Activated CD4-positive, alpha-beta T cell treated with anti-CD3 and anti-CD28 coated beads for 36 hours (primary cell): ENCODE measurements around the gene CLOCK. TPM values are rescaled to one million over a fixed set of nuclear protein-coding genes. Genes with fewer than 3 reads are reported as not detected.

Experiments
- ATAC-seq: fragments of 200-7000 bp; cut with Tn5 transposase; one replicate; pipeline ENCODE4 v1.10.0; 2021; ENCODE audit warnings: mild to moderate bottlenecking, moderate library complexity
- CTCF ChIA-PET: fragments of 350-600 bp; sonication (Branson Sonifier 250); formaldehyde crosslinking; loops from one replicate; lab custom pipeline; 2021; ENCODE audit warnings: antibody characterized with exemption; lab: Charles Lee
- POLR2A ChIA-PET: fragments of 350-600 bp; sonication (Branson Sonifier 250); formaldehyde crosslinking; loops from one replicate; lab custom pipeline; 2021; ENCODE audit warnings: antibody characterized with exemption, inconsistent platforms; lab: Charles Lee
- DNase-seq: peaks from one replicate; pipeline ENCODE4 v3.0.0-alpha.2; 2020
- H3K27ac Mint-ChIP-seq: one replicate; pipeline ENCODE4 v1.8.0; 2021; ENCODE audit warnings: mixed read lengths
- H3K27me3 Mint-ChIP-seq: one replicate; pipeline ENCODE4 v1.8.0; 2021; ENCODE audit warnings: mixed read lengths
- H3K36me3 Mint-ChIP-seq: one replicate; pipeline ENCODE4 v1.8.0; 2021; ENCODE audit warnings: low read depth, mixed read lengths
- H3K4me1 Mint-ChIP-seq: one replicate; pipeline ENCODE4 v1.8.0; 2021; ENCODE audit warnings: mixed read lengths
- H3K4me3 Mint-ChIP-seq: one replicate; pipeline ENCODE4 v1.8.0; 2021; ENCODE audit warnings: mild to moderate bottlenecking, moderate library complexity, mixed read lengths
- H3K9me3 Mint-ChIP-seq: one replicate; pipeline ENCODE4 v1.8.0; 2021; ENCODE audit warnings: low read depth, mixed read lengths
- intact Hi-C, 2 experiments: fragments of 100-400 bp; cut with DNase I in 1 of 2; cut with micrococcal nuclease in 1 of 2; formaldehyde crosslinking; loops; one replicate each; pipeline versions ENCODE4 v1.14.2 to v1.15.1; 2022 to 2024; cut with DNase I, micrococcal nuclease
- total RNA-seq, 2 experiments: library from RNA; stranded (reverse); gene quantifications; one replicate each; pipeline ENCODE4 v1.2.3, GENCODE V29; 2021

The CLOCK gene
- total RNA-seq, 2 experiments from 2014 or later = 10.4 to 13.3 TPM

DNA sequence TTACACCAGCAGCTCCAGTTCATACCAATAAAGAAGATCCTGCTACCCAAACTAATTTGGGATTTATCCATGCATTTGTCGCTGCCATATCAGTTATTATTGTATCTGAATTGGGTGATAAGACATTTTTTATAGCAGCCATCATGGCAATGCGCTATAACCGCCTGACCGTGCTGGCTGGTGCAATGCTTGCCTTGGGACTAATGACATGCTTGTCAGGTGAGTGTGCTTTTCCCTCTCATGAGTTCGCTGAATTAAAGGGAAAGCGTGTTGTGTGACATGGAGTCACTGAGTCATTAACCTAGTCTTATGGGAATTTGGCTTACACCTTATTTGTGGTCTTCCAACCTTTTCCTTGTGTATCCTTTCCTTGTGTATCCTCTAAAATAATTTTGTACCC lies 135.1 kb downstream of the CLOCK start:
- CTCF ChIA-PET = interaction anchor here (0.8 to 1.8 kb wide), 4 partner anchors 13 to 35 kb away, joined by 3 to 7 read pairs (median 4); partner anchors contain the start of gene TMEM165
- Mint-ChIP-seq H3K27me3 (no peaks in the 10 kb centered on the region), H3K9me3 (no peaks in the 10 kb centered on the region), H3K4me3 (no peak overlapping the region), H3K27ac (no peak overlapping the region), H3K4me1 (peaks cover 13% of the 10 kb centered on the region), H3K36me3 (peaks cover 19% of the 10 kb centered on the region)
- DNase-seq (no peak), ATAC-seq (no peak)
- POLR2A ChIA-PET = no interaction called here
- intact Hi-C loops = no loop called here

DNA sequence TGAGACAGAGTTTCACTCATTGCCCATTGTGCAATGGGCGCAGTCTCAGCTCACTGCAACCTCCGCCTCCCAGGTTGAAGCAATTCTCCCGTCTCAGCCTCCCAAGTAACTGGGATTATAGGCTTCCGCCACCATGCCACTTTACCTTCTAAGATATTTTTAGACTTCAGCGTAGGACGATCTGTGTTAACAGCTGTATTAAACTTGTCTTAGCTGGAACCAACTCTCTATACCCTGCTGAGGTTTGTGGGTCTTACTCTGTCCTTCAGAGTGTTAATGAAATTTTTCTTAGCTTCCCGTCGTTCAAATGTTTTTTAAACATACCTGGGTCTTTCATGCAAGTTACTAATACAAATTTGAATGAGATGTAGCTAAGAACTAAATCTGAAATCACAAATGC lies 136.3 kb downstream of the CLOCK start:
- intact Hi-C loops = no loop called here
- DNase-seq (no peak), ATAC-seq (no peak)
- Mint-ChIP-seq H3K4me3 (no peak overlapping the region), H3K9me3 (no peaks in the 10 kb centered on the region), H3K36me3 (peaks cover 25% of the 10 kb centered on the region), H3K27ac (no peak overlapping the region), H3K4me1 (peaks cover 22% of the 10 kb centered on the region), H3K27me3 (no peaks in the 10 kb centered on the region)
- ChIA-PET CTCF (interaction anchor here (0.6 to 1.8 kb wide), 5 partner anchors 11 to 1926 kb away, joined by 3 to 7 read pairs (median 4); partner anchors contain the start of gene TMEM165), POLR2A (no interaction called here)

DNA sequence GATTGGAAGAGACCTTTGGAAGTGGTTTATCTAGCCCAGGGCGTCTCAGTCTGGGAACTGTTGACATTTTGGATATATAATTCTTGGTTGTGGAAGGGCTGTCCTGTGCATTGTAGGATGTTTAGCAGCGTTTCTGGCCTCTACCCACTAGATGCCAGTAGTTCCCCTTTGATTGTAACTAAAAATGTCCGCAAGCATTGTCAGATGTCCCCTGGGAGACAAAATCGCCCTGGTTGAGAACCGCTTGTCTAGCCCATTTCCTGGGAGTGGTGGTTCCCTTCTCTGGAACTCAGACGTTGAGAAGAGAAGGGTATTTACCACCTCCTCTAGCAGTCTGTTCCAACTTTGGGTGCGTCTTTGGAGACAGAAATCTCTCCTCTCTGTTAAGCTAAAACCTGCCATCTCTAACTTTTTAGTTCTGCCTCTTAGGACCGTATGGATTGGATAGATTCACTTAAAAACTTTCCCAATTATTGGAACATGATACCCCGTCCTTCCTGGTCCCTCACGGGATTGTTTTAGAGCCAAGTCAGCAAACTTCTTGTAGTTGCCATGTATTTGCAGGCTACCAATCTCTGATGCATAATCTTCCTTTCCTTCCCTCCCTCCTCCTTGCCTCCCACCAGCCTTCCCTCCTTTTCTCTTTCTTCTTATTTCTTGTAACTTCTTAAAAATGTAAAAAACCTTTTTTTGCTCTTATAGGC lies 137.1 kb downstream of the CLOCK start:
- Mint-ChIP-seq H3K36me3 (peaks cover 29% of the 10 kb centered on the region), H3K9me3 (no peaks in the 10 kb centered on the region), H3K27ac (no peak overlapping the region)

GRCh38 chr4:55407764-55408163 lies 138.9 kb downstream of the CLOCK start:
- H3K4me3 Mint-ChIP-seq = no peak overlapping the region
- H3K9me3 Mint-ChIP-seq = no peaks in the 10 kb centered on the region
- CTCF ChIA-PET = interaction anchor here (0.7 to 2.2 kb wide), 2 partner anchors 10 to 13 kb away, joined by 3 to 8 read pairs; partner anchors contain the start of gene TMEM165
- peaks cover 42% of the 10 kb centered on the region for H3K36me3 Mint-ChIP-seq
- peaks cover 35% of the 10 kb centered on the region for H3K4me1 Mint-ChIP-seq
- no peak overlapping the region for H3K27ac Mint-ChIP-seq
- POLR2A ChIA-PET = no interaction called here
- H3K27me3 Mint-ChIP-seq = no peaks in the 10 kb centered on the region
- intact Hi-C loops = no loop called here
- no peak for ATAC-seq
- no peak for DNase-seq

More for the DNA sequence above, 137.1 kb downstream of the CLOCK start:
- DNase-seq (no peak), ATAC-seq (no peak)
- Mint-ChIP-seq H3K4me3 (no peak overlapping the region), H3K27me3 (no peaks in the 10 kb centered on the region), H3K4me1 (peaks cover 26% of the 10 kb centered on the region)
- ChIA-PET POLR2A (no interaction called here), CTCF (interaction anchor here (0.9 to 2.2 kb wide), 7 partner anchors 8 to 64 kb away, joined by 3 to 8 read pairs (median 5); partner anchors contain the start of gene TMEM165)
- intact Hi-C loops = no loop called here

- no peaks in the 10 kb centered on the region for H3K9me3 Mint-ChIP-seq
- ATAC-seq (no peak), DNase-seq (no peak)
- no peak overlapping the region for H3K27ac Mint-ChIP-seq
- intact Hi-C loops = no loop called here
- H3K36me3 Mint-ChIP-seq = peaks cover 42% of the 10 kb centered on the region
- H3K27me3 Mint-ChIP-seq = no peaks in the 10 kb centered on the region
- H3K4me1 Mint-ChIP-seq = peaks cover 35% of the 10 kb centered on the region
- CTCF ChIA-PET = no interaction called here
- H3K4me3 Mint-ChIP-seq = no peak overlapping the region
- POLR2A ChIA-PET = no interaction called here
Measured at GRCh38 chr4:55407119-55407518, 139.6 kb downstream of the CLOCK start.

DNA sequence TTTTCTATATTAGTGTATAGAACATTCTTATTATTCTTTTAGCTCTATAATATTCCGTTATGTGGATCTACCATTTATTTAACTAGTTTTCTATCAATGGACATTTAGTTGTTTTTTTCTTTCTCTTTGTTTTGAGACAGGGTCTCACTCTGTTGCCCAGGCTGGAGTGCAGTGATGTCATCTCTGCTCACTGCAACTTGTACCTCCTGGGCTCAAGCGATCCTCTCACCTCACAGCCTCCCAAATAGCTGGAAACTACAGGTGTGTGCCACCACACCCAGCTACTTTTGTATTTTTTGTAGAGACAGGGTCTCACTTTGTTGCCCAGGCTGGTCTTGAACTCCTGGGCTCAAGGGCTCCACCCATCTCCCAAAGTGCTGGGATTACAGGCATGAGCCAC lies 140.2 kb downstream of the CLOCK start:
- POLR2A ChIA-PET = no interaction called here
- Mint-ChIP-seq H3K4me3 (no peak overlapping the region), H3K36me3 (peaks cover 42% of the 10 kb centered on the region), H3K4me1 (peaks cover 35% of the 10 kb centered on the region), H3K9me3 (no peaks in the 10 kb centered on the region), H3K27ac (no peak overlapping the region), H3K27me3 (no peaks in the 10 kb centered on the region)
- no peak for DNase-seq
- no peak for ATAC-seq
- CTCF ChIA-PET = no interaction called here
- intact Hi-C loops = no loop called here

DNA sequence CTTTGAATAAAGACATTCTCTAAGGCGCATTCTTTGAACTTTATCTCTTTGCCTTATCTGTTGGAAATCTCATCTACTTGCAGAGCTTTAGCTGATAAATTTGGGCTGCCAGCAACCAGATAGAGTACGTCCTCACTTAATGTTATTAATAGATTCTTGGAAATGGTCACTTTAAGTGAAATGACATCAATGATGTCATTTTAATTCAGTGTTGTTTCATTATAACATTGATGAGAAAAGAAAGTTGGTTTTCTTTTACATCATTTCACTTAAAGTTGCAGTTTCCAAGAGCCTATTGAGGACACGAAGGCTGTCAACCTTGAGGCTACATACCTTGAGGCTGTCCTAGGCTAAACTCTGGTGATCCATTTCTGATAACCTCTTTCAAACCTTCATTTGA lies 141.6 kb downstream of the CLOCK start:
- H3K27ac Mint-ChIP-seq = peak overlapping the region; percentile 16
- H3K9me3 Mint-ChIP-seq = no peaks in the 10 kb centered on the region
- intact Hi-C loops = no loop called here
- ChIA-PET POLR2A (no interaction called here), CTCF (interaction anchor here (0.6 kb wide), 1 partner anchor 631 kb away, joined by 4 read pairs; no protein-coding TSS in a partner anchor)
- no peak for DNase-seq
- H3K36me3 Mint-ChIP-seq = peaks cover 50% of the 10 kb centered on the region
- H3K27me3 Mint-ChIP-seq = no peaks in the 10 kb centered on the region
- no peak for ATAC-seq
- H3K4me1 Mint-ChIP-seq = peaks cover 34% of the 10 kb centered on the region
- no peak overlapping the region for H3K4me3 Mint-ChIP-seq

DNA sequence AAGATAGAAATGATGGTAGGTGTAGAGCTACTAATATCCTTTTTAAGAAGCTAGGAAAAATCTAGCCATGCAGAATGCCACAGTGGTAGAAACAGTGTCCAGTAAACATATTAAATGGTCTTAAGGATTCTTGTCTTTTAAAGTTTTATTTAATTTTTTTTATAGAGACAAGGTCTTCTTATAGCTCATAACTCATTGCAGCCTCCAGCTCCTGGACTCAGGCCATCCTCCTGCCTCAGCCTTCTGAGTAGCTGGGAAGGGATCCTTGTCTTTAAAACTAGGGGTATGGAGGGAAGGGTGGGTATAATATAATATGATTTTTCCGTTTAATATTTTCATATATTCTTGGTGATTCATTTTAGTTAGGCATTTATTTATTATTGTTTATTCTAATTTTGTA lies 147.1 kb downstream of the CLOCK start:
- ATAC-seq (no peak), DNase-seq (no peak)
- Mint-ChIP-seq H3K36me3 (peaks cover 46% of the 10 kb centered on the region), H3K27ac (no peak overlapping the region), H3K27me3 (no peaks in the 10 kb centered on the region), H3K4me1 (peaks cover 38% of the 10 kb centered on the region), H3K9me3 (no peaks in the 10 kb centered on the region), H3K4me3 (peak overlapping the region; percentile 89)
- CTCF ChIA-PET = interaction anchor here (1.5 to 1.7 kb wide), 3 partner anchors 17 to 55 kb away, joined by 3 to 7 read pairs (median 4); partner anchors contain the start of gene SRD5A3
- POLR2A ChIA-PET = no interaction called here
- intact Hi-C loops = loop anchor here (5.0 kb wide), 2 partner anchors 33 to 468 kb away; no protein-coding TSS in a partner anchor

DNA sequence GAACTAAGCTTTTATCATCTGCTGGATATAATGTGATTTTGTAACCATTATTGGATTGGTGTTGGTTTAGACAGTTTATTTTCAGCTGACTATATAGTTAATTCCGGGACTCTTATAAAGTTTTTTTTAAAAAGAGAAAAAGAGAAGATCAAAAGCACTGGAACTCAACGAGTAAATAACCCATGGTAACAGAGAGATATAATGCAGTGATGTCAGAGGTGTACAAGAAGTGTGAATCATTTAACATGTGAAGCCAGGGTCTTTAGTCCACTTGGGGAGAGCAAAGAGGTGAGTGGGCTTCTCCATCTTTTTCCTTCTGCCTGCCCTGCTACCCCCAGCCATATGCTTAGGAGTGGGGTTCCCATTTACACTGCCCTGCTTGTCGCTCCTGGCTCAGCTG lies 147.7 kb downstream of the CLOCK start:
- DNase-seq (no peak), ATAC-seq (no peak)
- H3K27me3 Mint-ChIP-seq = no peaks in the 10 kb centered on the region
- intact Hi-C loops = loop anchor here (5.0 kb wide), 2 partner anchors 33 to 468 kb away; no protein-coding TSS in a partner anchor
- POLR2A ChIA-PET = no interaction called here
- H3K4me3 Mint-ChIP-seq = peak overlapping the region; percentile 89
- H3K36me3 Mint-ChIP-seq = peaks cover 43% of the 10 kb centered on the region
- CTCF ChIA-PET = interaction anchor here (0.7 to 1.7 kb wide), 6 partner anchors 10 to 671 kb away, joined by 3 to 7 read pairs (median 4); partner anchors contain the start of gene SRD5A3
- H3K4me1 Mint-ChIP-seq = peaks cover 37% of the 10 kb centered on the region
- H3K9me3 Mint-ChIP-seq = no peaks in the 10 kb centered on the region
- H3K27ac Mint-ChIP-seq = no peak overlapping the region

DNA sequence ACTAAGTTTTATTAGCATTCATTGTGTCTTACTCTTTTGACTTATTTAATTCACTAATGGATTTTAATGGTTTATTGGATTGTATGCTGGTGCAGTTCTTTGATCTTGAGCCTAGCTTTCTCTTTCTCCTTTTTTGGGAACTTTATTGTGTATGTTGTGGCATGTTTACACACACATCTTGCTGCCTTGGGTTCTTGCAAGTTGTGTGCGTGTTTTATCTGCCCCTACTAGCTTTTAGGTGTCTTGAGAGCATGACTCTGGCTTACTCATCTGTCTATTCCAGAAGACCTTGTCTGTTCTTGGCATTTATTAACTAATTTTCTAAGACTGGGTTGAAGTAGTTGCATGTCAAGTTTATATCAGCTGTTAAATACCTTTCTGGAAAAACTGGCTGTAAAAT lies 148.2 kb downstream of the CLOCK start:
- CTCF ChIA-PET = interaction anchor here (0.7 to 1.7 kb wide), 5 partner anchors 11 to 670 kb away, joined by 4 to 7 read pairs (median 5); partner anchors contain the start of gene SRD5A3
- ATAC-seq (no peak), DNase-seq (no peak)
- Mint-ChIP-seq H3K4me3 (peak overlapping the region; percentile 89), H3K27ac (no peak overlapping the region), H3K36me3 (peaks cover 38% of the 10 kb centered on the region), H3K9me3 (no peaks in the 10 kb centered on the region), H3K27me3 (no peaks in the 10 kb centered on the region), H3K4me1 (peaks cover 33% of the 10 kb centered on the region)
- POLR2A ChIA-PET = no interaction called here
- intact Hi-C loops = loop anchor here (5.0 kb wide), 2 partner anchors 34 to 469 kb away; no protein-coding TSS in a partner anchor

- Mint-ChIP-seq H3K4me1 (peaks cover 30% of the 10 kb centered on the region), H3K4me3 (peak overlapping the region; percentile 89), H3K9me3 (no peaks in the 10 kb centered on the region), H3K27me3 (no peaks in the 10 kb centered on the region), H3K27ac (peak overlapping the region; percentile 81), H3K36me3 (peaks cover 33% of the 10 kb centered on the region)
- DNase-seq = no peak
- POLR2A ChIA-PET = no interaction called here
- CTCF ChIA-PET = interaction anchor here (1.2 to 1.5 kb wide), 3 partner anchors 11 to 52 kb away, joined by 3 to 5 read pairs (median 4); partner anchors contain the start of gene SRD5A3
- no peak for ATAC-seq
- intact Hi-C loops = loop anchor here (2.0 to 5.0 kb wide), 4 partner anchors 35 to 989 kb away; partner anchors contain the start of genes AASDH (in 1 of the 2) and CEP135 (in 1 of the 2)
Measured at GRCh38 chr4:55397520-55398321, 149.0 kb downstream of the CLOCK start.
